ENCODE measurements around the gene P2RX6.
"Not testable (repeated sequence)": the region's sequence is repeated elsewhere in the genome, so short reads cannot be mapped to it uniquely, and the experiment has no call there.

Gene P2RX6

GRCh38 chr22:20994128-20994901, 20.6 kb upstream of the P2RX6 start:
- DNase-seq (ENCODE audit: low spot score) = no peak

DNA sequence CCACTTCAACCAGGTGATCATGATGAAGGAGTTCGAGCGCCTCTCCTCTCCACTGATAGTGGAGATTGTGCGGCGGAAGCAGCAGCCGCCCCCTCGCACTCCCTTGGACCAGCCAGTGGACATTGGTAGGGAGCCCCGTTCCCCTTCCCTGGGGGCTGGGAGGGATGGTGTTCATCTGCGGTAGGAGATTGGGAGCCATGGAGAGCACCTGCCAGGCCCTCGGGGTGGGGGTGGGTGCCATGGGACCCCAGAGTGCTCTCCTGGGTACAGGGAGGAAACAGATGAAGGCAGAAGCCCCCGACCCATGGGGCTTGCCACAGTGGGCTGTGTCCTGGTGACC, 20.1 kb upstream of the P2RX6 start:
- DNase-seq (ENCODE audit: low spot score) = no peak

- DNase-seq (ENCODE audit: low spot score) = no peak
Measured at GRCh38 chr22:20995329-20996030, 19.5 kb upstream of the P2RX6 start.

GRCh38 chr22:20996031-20996410, 18.9 kb upstream of the P2RX6 start:
- no peak for DNase-seq (ENCODE audit: low spot score)

- no peak for DNase-seq (ENCODE audit: low spot score)
Measured at GRCh38 chr22:20996598-20997535, 18.1 kb upstream of the P2RX6 start.

DNA sequence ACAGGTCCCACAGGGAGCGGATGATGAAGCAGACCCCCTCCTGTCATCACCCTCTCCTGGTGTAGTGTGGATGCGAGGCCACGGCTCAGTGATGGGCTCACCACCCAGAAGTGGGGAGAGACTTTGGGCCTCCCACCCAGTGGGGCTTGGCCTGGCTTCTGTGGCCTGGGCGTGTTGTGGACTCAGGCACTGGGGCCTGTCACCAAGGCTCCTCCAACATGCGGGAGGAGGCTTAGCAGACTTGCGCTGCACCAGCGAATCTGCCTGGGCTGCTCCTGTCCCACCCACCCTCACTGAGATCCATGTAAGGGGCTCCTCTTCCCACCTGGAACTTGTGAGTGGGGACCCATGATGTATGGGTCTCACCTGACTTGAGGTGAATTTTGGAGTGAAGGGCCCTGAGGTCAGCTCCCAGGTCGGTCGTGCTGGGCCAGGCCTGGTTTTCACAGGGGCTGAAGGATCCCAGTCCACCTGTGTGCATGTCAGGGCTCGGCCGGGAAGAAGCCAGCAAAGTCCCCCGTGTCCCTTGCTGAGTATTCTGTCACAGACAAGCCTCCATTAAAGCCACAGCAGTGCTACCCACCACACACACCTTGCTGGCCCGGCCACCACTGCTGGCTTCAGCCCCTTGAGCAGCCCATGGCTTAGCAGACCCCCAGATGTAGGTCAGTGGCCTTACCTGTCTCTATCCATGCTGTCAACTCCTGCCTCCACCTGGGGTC, 17.3 kb upstream of the P2RX6 start:
- DNase-seq (ENCODE audit: low spot score) = no peak

- no peak for DNase-seq (ENCODE audit: low spot score)
Measured at GRCh38 chr22:20998411-20999336, 16.3 kb upstream of the P2RX6 start.

- DNase-seq (ENCODE audit: low spot score) = no peak
Measured at GRCh38 chr22:20999350-21000206, 15.4 kb upstream of the P2RX6 start.

DNA sequence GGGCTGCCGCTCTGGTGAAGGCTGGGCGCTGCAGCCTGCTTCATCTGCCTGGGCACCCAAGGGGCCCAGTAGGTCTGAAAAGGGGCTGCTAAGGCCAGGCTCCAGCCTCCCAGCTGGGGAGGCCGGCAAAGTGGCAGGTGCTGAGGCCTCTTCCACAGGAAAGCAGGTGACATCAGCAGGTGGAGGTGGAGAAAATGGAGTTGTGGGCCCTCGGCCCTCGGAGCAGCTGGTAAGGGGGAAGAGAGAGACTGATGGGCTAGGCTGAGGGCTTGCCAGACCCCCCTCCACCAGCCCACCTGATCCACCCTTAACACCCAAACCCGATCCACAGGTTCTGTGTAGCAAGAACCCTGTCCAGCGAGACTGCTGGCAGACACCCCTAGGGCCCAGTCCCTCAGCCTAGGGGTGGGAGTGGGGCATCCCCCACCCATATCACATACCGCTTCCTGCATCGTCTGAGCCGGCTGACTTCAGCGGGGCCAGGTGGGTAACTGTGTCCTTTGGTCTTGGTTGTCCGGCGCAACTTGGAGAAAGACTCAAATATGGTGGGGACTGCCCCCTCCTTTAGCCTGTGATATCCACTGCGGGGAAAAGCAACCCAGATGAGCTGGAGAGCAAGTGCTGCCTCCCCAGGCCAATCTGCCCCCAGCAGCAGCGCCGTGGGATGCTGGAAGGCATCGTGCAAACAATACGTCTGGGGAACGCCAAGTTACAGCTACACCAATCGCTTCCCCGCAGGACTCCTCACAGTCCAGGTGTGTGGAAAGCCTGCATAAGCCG, 14.6 kb upstream of the P2RX6 start:
- DNase-seq (ENCODE audit: low spot score) = no peak

- DNase-seq (ENCODE audit: low spot score) = no peak
Measured at GRCh38 chr22:21000987-21001600, 13.9 kb upstream of the P2RX6 start.

DNA sequence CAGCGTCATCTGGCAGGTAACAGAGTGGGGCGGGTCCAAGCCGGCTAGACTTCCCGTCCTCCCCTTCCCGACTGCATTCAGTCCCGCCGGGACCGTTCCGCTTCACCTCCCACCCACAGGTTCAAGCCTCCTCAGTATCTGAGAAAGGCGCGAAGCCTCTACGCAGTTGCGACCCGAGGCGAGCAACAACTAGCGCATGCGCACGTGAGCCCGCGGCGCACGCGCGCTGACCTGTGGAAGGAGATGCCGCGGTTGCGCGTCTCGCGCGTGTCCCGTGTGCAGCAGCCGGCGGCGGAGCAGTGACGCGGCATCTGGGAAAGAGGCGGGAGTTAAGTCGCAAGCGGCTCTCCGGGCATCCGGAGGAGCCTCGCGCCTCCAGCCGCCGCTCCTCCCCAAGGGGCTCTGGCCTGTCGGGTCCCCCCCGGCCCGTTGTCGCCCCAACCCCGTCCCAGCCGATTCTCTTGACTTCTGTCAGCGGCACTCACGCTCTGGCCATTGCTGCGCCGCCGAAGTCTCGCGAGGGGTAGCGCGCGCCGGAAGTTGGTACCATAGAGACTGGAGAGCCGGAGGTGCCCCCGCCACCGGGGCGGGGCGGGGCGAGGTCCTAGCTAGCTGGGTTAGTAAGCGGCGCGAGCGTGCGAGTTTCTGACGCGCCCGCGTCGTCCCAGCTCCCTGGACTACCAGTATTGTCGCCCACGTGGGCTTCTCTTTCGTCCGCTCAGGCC, 13.2 kb upstream of the P2RX6 start, which contains the start of gene THAP7:
THAP7 (minus strand) TSS at position 518 of the 725 bp plus-strand sequence; CDS start at position 311, 207 bp downstream.
- peak; percentile 95 for DNase-seq (ENCODE audit: low spot score)

- DNase-seq (ENCODE audit: low spot score) = no peak
Measured at GRCh38 chr22:21003782-21004181, 11.2 kb upstream of the P2RX6 start.

GRCh38 chr22:21009208-21009607, 5.8 kb upstream of the P2RX6 start:
- not testable (repeated sequence) for DNase-seq (ENCODE audit: low spot score)

- DNase-seq (ENCODE audit: low spot score) = no peak
Measured at GRCh38 chr22:21009638-21010425, 5.1 kb upstream of the P2RX6 start.

GRCh38 chr22:21010426-21011113, 4.4 kb upstream of the P2RX6 start:
- DNase-seq (ENCODE audit: low spot score) = no peak

Data from Ammon's horn (tissue), 1 donor.